Chondrocyte (in vitro differentiated cells): Measurements from ENCODE around the gene GPATCH2. TPM values are rescaled to one million over a fixed set of nuclear protein-coding genes. Genes with fewer than 3 reads are reported as not detected.
"Not testable (repeated sequence)": the region's sequence is repeated elsewhere in the genome, so short reads cannot be mapped to it uniquely, and the experiment has no call there.

Experiments used
- DNase-seq: peaks from one replicate; pipeline ENCODE4 v3.0.0; 2021; ENCODE audit warnings: mixed read lengths, low spot score
- H3K27ac Mint-ChIP-seq: one replicate; pipeline ENCODE4 v1.8.0; 2021; ENCODE audit warnings: mild to moderate bottlenecking, moderate library complexity, mixed read lengths; ENCODE audit not compliant: unreplicated experiment
- H3K27me3 Mint-ChIP-seq: 2 replicates; pipeline ENCODE4 v1.8.0; 2021; ENCODE audit warnings: low read depth, mixed read lengths
- H3K36me3 Mint-ChIP-seq: 2 replicates; pipeline ENCODE4 v1.8.0; 2021; ENCODE audit warnings: low read depth, mixed read lengths
- H3K4me1 Mint-ChIP-seq: 2 replicates; pipeline ENCODE4 v1.8.0; 2021; ENCODE audit warnings: low read depth, mild to moderate bottlenecking, mixed read lengths
- H3K4me3 Mint-ChIP-seq: one replicate; pipeline ENCODE4 v1.8.0; 2021; ENCODE audit warnings: mild to moderate bottlenecking, moderate library complexity, mixed read lengths; ENCODE audit not compliant: unreplicated experiment
- H3K9me3 Mint-ChIP-seq: 2 replicates; pipeline ENCODE4 v1.8.0; 2021; ENCODE audit warnings: low read depth, mixed read lengths
- CTCF ChIP-seq: fragments of 200-600 bp; sonication (generic); IDR thresholded peaks from 2 replicates; pipeline ENCODE4 v1.5.0; 2021; ENCODE audit warnings: antibody characterized with exemption, mild to moderate bottlenecking, moderate library complexity
- total RNA-seq: library from RNA; stranded (reverse); gene quantifications from 3 replicates; pipeline ENCODE4 v1.2.1, GENCODE V29; 2021

GPATCH2 gene
- total RNA-seq, 1 donor from 2014 or later: 10.4 TPM

GRCh38 chr1:217389895-217390294 lies 241.0 kb downstream of the GPATCH2 start:
- Mint-ChIP-seq H3K36me3 (no peaks in the 10 kb centered on the region), H3K27me3 (peaks cover 19% of the 10 kb centered on the region), H3K9me3 (no peaks in the 10 kb centered on the region), H3K4me1 (no peaks in the 10 kb centered on the region), H3K27ac (no peak overlapping the region), H3K4me3 (no peak overlapping the region)
- DNase-seq: no peak
- no peak for TF ChIP-seq CTCF

- no peak overlapping the region for H3K27ac Mint-ChIP-seq
- DNase-seq: no peak
- H3K4me3 Mint-ChIP-seq: no peak overlapping the region
- H3K4me1 Mint-ChIP-seq: no peaks in the 10 kb centered on the region
- H3K9me3 Mint-ChIP-seq: peaks cover 3% of the 10 kb centered on the region
- no peak for TF ChIP-seq CTCF
- peaks cover 11% of the 10 kb centered on the region for H3K27me3 Mint-ChIP-seq
- no peaks in the 10 kb centered on the region for H3K36me3 Mint-ChIP-seq
Measured at GRCh38 chr1:217388522-217389065, 242.3 kb downstream of the GPATCH2 start.

GRCh38 chr1:217381773-217382172 lies 249.1 kb downstream of the GPATCH2 start:
- not testable (repeated sequence) for H3K27me3 Mint-ChIP-seq, H3K4me1 Mint-ChIP-seq, DNase-seq, H3K27ac Mint-ChIP-seq, H3K4me3 Mint-ChIP-seq, H3K36me3 Mint-ChIP-seq
- peaks cover 36% of the 10 kb centered on the region for H3K9me3 Mint-ChIP-seq

GRCh38 chr1:217379804-217380203 lies 251.1 kb downstream of the GPATCH2 start:
- H3K27me3 Mint-ChIP-seq, H3K36me3 Mint-ChIP-seq, H3K4me3 Mint-ChIP-seq, H3K4me1 Mint-ChIP-seq, DNase-seq, H3K27ac Mint-ChIP-seq: not testable (repeated sequence)
- peaks cover 45% of the 10 kb centered on the region for H3K9me3 Mint-ChIP-seq

GRCh38 chr1:217379336-217379735 lies 251.6 kb downstream of the GPATCH2 start:
- Mint-ChIP-seq H3K36me3 (peaks cover 4% of the 10 kb centered on the region), H3K9me3 (peaks cover 45% of the 10 kb centered on the region), H3K4me3 (no peak overlapping the region), H3K4me1 (no peaks in the 10 kb centered on the region), H3K27me3 (peaks cover 6% of the 10 kb centered on the region), H3K27ac (no peak overlapping the region)
- DNase-seq: no peak
- no peak for TF ChIP-seq CTCF

Other genes starting within 250 kb of the GPATCH2 start
- gene SPATA17, start 254 bp upstream of the GPATCH2 start, total RNA-seq: 0.15 to 0.85 TPM in 2 of 3 replicates, not detected in the other